HG03175 (cell line): ENCODE data around the gene CTDSP2.
"Not testable (repeated sequence)": the region's sequence is repeated elsewhere in the genome, so short reads cannot be mapped to it uniquely, and the experiment has no call there.

Experiments used
- ATAC-seq: cut with Tn5 transposase; IDR thresholded peaks from one replicate; pipeline ENCODE4 v1.9.1; 2021; ENCODE audit warnings: mild to moderate bottlenecking, moderate library complexity; ENCODE audit not compliant: unreplicated experiment

Gene CTDSP2

GRCh38 chr12:57846577-57847319 lies at the start of gene CTDSP2:
Gene CTDSP2 (minus strand): TSS chr12:57846729. CDS start chr12:57846435, 294 bp downstream.
- peak; percentile 31 for ATAC-seq

- no peak for ATAC-seq
Observed at GRCh38 chr12:57896115-57896433, 49.5 kb upstream of the CTDSP2 start.

- ATAC-seq: no peak
Observed at GRCh38 chr12:57895389-57896114, 49.0 kb upstream of the CTDSP2 start.

GRCh38 chr12:57894399-57895292 lies 48.1 kb upstream of the CTDSP2 start:
- ATAC-seq: no peak

GRCh38 chr12:57893431-57894353 lies 47.2 kb upstream of the CTDSP2 start:
- no peak for ATAC-seq

GRCh38 chr12:57892232-57892972 lies 45.9 kb upstream of the CTDSP2 start:
- no peak for ATAC-seq

- no peak for ATAC-seq
Observed at GRCh38 chr12:57891542-57892228, 45.2 kb upstream of the CTDSP2 start.

GRCh38 chr12:57890191-57891115 lies 43.9 kb upstream of the CTDSP2 start:
- no peak for ATAC-seq

GRCh38 chr12:57889500-57889989 lies 43.0 kb upstream of the CTDSP2 start:
- ATAC-seq: no peak

GRCh38 chr12:57888409-57889157 lies 42.1 kb upstream of the CTDSP2 start:
- no peak for ATAC-seq

- no peak for ATAC-seq
Observed at GRCh38 chr12:57887631-57888408, 41.3 kb upstream of the CTDSP2 start.

GRCh38 chr12:57886964-57887363 lies 40.4 kb upstream of the CTDSP2 start:
- not testable (repeated sequence) for ATAC-seq

GRCh38 chr12:57886542-57886941 lies 40.0 kb upstream of the CTDSP2 start:
- no peak for ATAC-seq

GRCh38 chr12:57885207-57885606 lies 38.7 kb upstream of the CTDSP2 start:
- ATAC-seq: no peak

- no peak for ATAC-seq
Observed at GRCh38 chr12:57883700-57884099, 37.2 kb upstream of the CTDSP2 start.

- no peak for ATAC-seq
Observed at GRCh38 chr12:57883057-57883456, 36.5 kb upstream of the CTDSP2 start.
